ACHN (cell line): ENCODE measurements around the gene SLC39A9.
"Not testable (repeated sequence)": the region's sequence is repeated elsewhere in the genome, so short reads cannot be mapped to it uniquely, and the experiment has no call there.

Experiments
- DNase-seq: peaks from one replicate; pipeline ENCODE4 v3.0.0-alpha.2; 2015
- in situ Hi-C: cut with HindIII; loops from 2 replicates; pipeline ENCODE4 v1.10.0; 2017; ENCODE audit warnings: low sequenced_read_pairs, low pct_ligation_motif_present, low pct_unique_long_range_greater_than_20kb

The SLC39A9 gene

DNA sequence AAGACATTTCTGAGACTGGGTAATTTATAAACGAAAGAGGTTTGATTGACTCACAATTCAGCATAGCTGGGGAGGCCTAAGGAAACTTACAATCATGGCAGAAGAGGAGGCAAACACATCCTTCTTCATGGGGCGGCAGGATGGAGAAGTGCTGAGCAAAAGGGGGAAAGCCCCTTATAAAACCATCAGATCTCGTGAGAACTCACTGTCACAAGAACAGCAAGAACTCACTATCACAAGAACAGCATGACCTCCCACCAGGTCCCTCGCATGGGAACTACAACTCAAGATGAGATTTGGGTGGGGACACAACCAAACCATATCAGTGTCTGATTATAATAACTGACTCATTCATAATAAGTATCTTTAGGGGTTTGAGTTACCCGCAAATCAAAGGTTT is 6.4 kb downstream of the SLC39A9 start:
- in situ Hi-C loops: no loop called here

GRCh38 chr14:69405762-69406161 is 7.3 kb downstream of the SLC39A9 start:
- in situ Hi-C loops: no loop called here
- DNase-seq: no peak

More for the DNA sequence above, 6.4 kb downstream of the SLC39A9 start:
- no peak for DNase-seq

- no peak for DNase-seq
- in situ Hi-C loops: no loop called here
These were observed 10.0 kb downstream of the SLC39A9 start for GRCh38 chr14:69408331-69408960.

- in situ Hi-C loops: no loop called here
- DNase-seq: no peak
These were observed 15.0 kb downstream of the SLC39A9 start for GRCh38 chr14:69413483-69413882.

GRCh38 chr14:69416087-69416486 is 17.6 kb downstream of the SLC39A9 start:
- DNase-seq, in situ Hi-C loops: not testable (repeated sequence)

DNA sequence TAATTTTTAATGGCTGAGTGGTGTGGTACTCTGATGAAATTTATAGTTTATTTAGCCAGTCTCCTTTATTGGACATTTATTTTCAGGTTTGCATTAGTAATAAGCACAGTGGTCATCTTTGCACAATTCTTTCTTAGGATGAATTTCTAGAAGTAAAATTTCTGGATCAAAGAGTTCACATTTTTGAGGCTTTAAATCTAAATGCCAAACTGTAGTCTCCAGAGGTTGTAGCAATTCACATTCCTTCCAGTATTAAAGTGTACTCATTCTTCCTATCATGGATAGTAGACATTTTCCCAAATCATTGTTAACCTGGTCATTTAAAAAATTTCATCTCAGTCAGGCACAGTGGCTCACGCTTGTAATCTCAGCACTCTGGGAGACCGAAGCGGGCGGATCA is 24.8 kb downstream of the SLC39A9 start:
- in situ Hi-C loops: no loop called here
- DNase-seq: no peak

GRCh38 chr14:69424149-69424923 is 25.8 kb downstream of the SLC39A9 start:
- DNase-seq: no peak
- in situ Hi-C loops: no loop called here

DNA sequence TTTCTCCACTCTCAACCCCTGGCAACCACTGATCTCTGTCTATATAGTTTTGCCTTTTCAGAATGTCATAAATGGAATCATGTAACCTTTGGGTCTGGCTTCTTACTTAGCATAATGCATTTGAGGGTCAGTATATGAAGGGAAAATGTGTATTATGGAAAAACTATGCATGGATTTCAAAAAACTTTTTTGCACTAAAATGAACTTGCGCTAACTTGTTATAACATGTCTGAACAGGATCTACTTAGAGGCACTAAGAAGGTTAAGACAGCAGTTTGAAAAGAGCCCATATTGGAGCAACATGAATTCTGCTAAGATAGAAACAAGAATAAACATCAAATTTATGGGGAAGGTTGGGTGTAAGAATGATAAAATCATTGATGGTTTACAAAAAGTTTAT is 29.1 kb downstream of the SLC39A9 start:
- in situ Hi-C loops: no loop called here
- no peak for DNase-seq

- no peak for DNase-seq
- in situ Hi-C loops: no loop called here
These were observed 30.0 kb downstream of the SLC39A9 start for GRCh38 chr14:69428289-69428998.

- in situ Hi-C loops: no loop called here
- no peak for DNase-seq
These were observed 31.2 kb downstream of the SLC39A9 start for GRCh38 chr14:69429643-69430042.

DNA sequence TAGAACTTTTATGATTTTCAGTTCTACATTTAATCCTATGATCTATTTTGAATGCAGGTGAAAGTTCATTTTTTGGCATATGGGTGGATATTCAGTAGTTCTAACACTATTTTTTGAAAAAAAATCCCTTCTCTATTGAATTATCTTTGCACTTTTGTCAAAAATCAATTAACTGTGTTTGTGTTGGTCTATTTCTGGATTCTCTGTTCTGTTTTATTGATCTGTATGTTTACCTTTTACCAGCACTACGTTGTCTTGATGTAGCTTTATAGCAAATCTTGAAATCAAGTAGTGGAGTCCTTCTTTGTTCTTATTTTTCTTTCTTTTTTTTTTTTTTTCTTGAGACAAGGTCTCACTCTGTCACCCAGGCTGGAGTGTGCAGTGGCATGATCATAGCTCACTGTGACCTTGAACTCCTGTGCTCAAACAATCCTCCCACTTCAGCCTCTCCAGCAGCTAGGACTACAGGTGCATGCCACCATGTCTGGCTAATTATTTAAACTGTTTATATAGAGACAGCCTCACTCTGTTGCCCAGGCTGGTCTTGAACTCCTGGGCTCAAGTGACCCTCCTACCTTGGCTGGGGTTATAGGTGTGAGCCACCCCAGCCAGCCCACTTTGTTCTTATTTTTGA is 31.9 kb downstream of the SLC39A9 start:
- in situ Hi-C loops: no loop called here
- no peak for DNase-seq

GRCh38 chr14:69432364-69432763 is 33.9 kb downstream of the SLC39A9 start:
- in situ Hi-C loops: no loop called here
- DNase-seq: no peak

- in situ Hi-C loops: no loop called here
These were observed 41.2 kb downstream of the SLC39A9 start for GRCh38 chr14:69439521-69440270.

GRCh38 chr14:69441948-69442347 is 43.5 kb downstream of the SLC39A9 start:
- in situ Hi-C loops: no loop called here
- no peak for DNase-seq

More at GRCh38 chr14:69439521-69440270, 41.2 kb downstream of the SLC39A9 start:
- DNase-seq: no peak

DNA sequence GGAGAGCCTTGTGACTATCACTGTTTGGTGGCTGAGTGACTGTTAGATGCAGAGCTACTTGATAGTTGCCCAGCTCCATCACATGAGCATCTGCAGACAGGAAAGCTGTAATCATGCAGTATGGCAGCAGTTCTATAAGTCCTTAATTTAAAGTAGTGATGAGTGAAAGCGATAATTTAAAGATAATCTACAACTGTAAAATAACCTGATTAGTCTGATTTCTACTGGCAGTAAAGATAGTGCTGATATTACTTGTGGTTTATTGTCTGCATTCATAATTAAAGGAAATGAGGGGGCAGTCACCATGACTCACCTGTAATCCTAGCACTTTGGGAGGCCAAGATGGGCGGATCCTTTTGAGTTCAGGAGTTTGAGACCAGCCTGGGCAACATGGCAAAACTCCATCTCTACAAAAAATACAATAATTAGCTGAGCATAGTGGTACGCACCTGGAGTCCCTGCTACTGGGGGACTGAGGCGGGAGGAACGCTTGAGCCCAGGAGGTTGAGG is 44.9 kb downstream of the SLC39A9 start:
- in situ Hi-C loops: no loop called here

DNA sequence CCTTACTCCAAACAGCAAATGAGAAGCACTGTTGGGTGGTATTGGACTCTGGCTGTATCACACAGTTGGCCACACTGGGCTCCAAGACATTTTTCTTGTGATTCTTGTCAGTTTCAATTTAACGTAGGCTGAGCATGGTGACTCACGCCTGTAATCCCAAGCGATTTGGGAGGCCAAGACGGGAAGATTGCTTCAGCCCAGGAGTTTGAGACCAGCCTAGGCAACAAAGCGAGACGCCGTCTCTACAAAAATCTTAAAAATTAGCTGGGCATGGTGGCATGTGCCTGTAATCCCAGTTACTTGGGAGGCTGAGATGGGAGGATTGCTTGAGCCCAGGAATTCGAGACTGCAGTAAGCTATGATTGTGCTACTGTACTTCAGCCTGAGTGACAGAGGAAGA is 50.7 kb downstream of the SLC39A9 start:
- DNase-seq: no peak

More for the DNA sequence above, 44.9 kb downstream of the SLC39A9 start:
- DNase-seq: no peak

GRCh38 chr14:69451941-69452340 is 53.4 kb downstream of the SLC39A9 start:
- DNase-seq: no peak
- in situ Hi-C loops: no loop called here

More for the DNA sequence above, 50.7 kb downstream of the SLC39A9 start:
- in situ Hi-C loops: no loop called here

DNA sequence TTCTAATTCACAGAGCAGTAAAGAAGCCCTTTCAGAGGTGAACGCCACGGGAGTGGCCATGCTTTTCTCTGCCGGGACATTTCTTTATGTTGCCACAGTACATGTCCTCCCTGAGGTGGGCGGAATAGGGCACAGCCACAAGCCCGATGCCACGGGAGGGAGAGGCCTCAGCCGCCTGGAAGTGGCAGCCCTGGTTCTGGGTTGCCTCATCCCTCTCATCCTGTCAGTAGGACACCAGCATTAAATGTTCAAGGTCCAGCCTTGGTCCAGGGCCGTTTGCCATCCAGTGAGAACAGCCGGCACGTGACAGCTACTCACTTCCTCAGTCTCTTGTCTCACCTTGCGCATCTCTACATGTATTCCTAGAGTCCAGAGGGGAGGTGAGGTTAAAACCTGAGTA is 59.9 kb downstream of the SLC39A9 start:
- no peak for DNase-seq
- in situ Hi-C loops: no loop called here
